Smooth muscle cell (in vitro differentiated cells): ENCODE measurements around the gene TUBA1B. TPM values are rescaled to one million over a fixed set of nuclear protein-coding genes. Genes with fewer than 3 reads are reported as not detected.

Source experiments
- DNase-seq: peaks from one replicate; lab custom pipeline; 2025; ENCODE audit not compliant: unreplicated experiment; lab: John Stamatoyannopoulos, UW
- H2AFZ ChIP-seq: fragments of 200-600 bp; sonication (generic); 2 replicates; pipeline ENCODE4 v1.6.0; 2016; ENCODE audit warnings: antibody characterized with exemption, low read depth, mild to moderate bottlenecking
- H3F3A ChIP-seq: fragments of 200-600 bp; sonication (generic); 2 replicates; pipeline ENCODE4 v1.6.0; 2017; ENCODE audit warnings: antibody characterized with exemption, low read depth
- H3K27ac ChIP-seq: fragments of 200-600 bp; sonication (generic); 2 replicates; pipeline ENCODE4 v1.5.1; 2016; ENCODE audit warnings: low read depth, mild to moderate bottlenecking
- H3K27me3 ChIP-seq: fragments of 200-600 bp; sonication (generic); 2 replicates; pipeline ENCODE4 v1.6.1; 2016; ENCODE audit warnings: low read depth, mild to moderate bottlenecking
- H3K36me3 ChIP-seq: fragments of 200-600 bp; sonication (generic); 2 replicates; pipeline ENCODE4 v1.5.1; 2016; ENCODE audit warnings: low read depth
- H3K4me1 ChIP-seq: fragments of 200-600 bp; sonication (generic); 2 replicates; pipeline ENCODE4 v1.5.1; 2016; ENCODE audit warnings: low read depth
- H3K4me2 ChIP-seq: fragments of 200-600 bp; sonication (generic); 2 replicates; pipeline ENCODE4 v1.6.0; 2016; ENCODE audit warnings: mild to moderate bottlenecking
- H3K4me3 ChIP-seq: fragments of 200-600 bp; sonication (generic); 2 replicates; pipeline ENCODE4 v1.5.1; 2016; ENCODE audit warnings: mild to moderate bottlenecking
- H3K79me2 ChIP-seq: fragments of 200-600 bp; sonication (generic); 2 replicates; pipeline ENCODE4 v1.6.0; 2016; ENCODE audit warnings: low read depth, mild to moderate bottlenecking
- H3K9ac ChIP-seq: fragments of 200-600 bp; sonication (generic); 2 replicates; pipeline ENCODE4 v1.6.0; 2016; ENCODE audit warnings: low read depth
- H3K9me3 ChIP-seq: fragments of 200-600 bp; sonication (generic); replicated peaks from 2 replicates; pipeline ENCODE4 v1.5.1; 2016; ENCODE audit warnings: low read depth
- H4K20me1 ChIP-seq: fragments of 200-600 bp; sonication (generic); 2 replicates; pipeline ENCODE4 v1.6.0; 2016; ENCODE audit warnings: low read depth
- WGBS: methylation state at CpG from one replicate; pipeline ENCODE4 v1.1.7; 2016; ENCODE audit warnings: low lambda C conversion rate; 5-methylcytosine and 5-hydroxymethylcytosine counted together
- polyA plus RNA-seq: library from polyadenylated mRNA; unstranded; fragments of >200 nt; fragmentation: Nextera tagmentation; extraction: Ambion mirVana; gene quantifications from 2 replicates; pipeline ENCODE4 v1.2.1, GENCODE V29; 2016
- total RNA-seq: library from RNA; depleted of rRNA; stranded (reverse); fragments of >200 nt; gene quantifications from 2 replicates; pipeline ENCODE4 v1.2.3, GENCODE V29; 2014
- TF ChIP-seq, protein P1 (sequence below): fragments of 200-600 bp; sonication (generic); IDR thresholded peaks from 2 replicates; pipeline ENCODE4 v1.5.1; 2017; ENCODE audit warnings: borderline replicate concordance, mild to moderate bottlenecking, antibody characterized with exemption; ENCODE audit not compliant: insufficient read depth, poor library complexity, severe bottlenecking

Gene TUBA1B
- total and polyA plus RNA-seq, 2 experiments from 2014 or later: 1,405 to 1,427 TPM

DNA sequence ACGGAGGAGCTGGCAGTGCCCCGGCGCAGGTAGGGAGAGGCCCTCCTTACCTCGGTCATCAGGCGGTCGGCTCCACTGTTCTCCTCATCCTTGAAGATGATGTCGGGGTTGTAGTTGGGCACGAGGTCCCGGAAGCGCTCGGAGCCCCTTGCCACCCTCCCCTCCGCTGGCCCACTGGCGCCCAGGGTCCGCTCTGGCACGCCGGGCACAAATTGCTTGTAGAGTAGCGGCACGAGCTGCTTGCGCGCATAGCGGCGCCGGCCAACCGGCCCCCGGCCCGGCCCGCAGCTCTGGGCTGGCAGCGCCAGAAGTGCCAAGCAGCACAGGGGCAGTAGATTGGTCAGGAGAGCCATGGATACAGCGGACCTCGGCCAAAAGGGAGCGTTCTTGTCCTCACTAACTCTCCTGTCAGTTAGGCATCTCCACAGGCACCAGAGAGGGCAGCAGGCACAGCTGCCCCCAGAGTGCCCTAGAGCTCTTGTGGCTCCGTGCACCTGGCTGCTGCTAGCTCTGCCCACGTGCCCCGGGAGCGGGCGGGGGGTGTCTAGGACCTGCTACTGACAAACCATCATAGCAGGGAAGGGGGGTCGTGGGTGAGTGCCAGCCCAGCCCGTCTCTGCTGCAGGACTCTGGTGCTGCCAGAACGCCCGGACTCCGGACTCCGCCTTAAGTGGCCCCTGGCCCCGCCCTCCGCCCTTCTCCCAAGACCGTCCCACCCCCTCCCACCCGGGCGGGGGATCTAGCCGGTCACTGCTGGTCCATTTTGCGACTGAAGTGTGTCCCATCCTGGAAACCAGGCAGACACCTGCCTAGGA lies 36.8 kb downstream of the TUBA1B start, which contains the start of gene DHH:
TSS of gene DHH (minus strand) at position 642 of the 815 bp plus-strand sequence. CDS start at position 353, 289 bp downstream.
- 24% methylated on average over 49 of the region's 49 CpGs for WGBS
- no peaks in the 10 kb centered on the region for H3K9me3 ChIP-seq
- H3F3A ChIP-seq: no peaks in the 10 kb centered on the region
- no peak for DNase-seq
- peaks cover 24% of the 10 kb centered on the region for H4K20me1 ChIP-seq
- peaks cover 64% of the 10 kb centered on the region for H3K27me3 ChIP-seq
- H3K4me2 ChIP-seq: peak within 1 kb of the TSS; percentile 48
- no peak within 1 kb of the TSS for H3K9ac ChIP-seq
- no peak within 1 kb of the TSS for H3K27ac ChIP-seq
- H3K79me2 ChIP-seq: no peaks in the 10 kb centered on the region
- peaks cover 3% of the 10 kb centered on the region for H3K36me3 ChIP-seq
- no peak within 1 kb of the TSS for H3K4me3 ChIP-seq
- H3K4me1 ChIP-seq: peaks cover 33% of the 10 kb centered on the region
- TF ChIP-seq, protein P1, sequence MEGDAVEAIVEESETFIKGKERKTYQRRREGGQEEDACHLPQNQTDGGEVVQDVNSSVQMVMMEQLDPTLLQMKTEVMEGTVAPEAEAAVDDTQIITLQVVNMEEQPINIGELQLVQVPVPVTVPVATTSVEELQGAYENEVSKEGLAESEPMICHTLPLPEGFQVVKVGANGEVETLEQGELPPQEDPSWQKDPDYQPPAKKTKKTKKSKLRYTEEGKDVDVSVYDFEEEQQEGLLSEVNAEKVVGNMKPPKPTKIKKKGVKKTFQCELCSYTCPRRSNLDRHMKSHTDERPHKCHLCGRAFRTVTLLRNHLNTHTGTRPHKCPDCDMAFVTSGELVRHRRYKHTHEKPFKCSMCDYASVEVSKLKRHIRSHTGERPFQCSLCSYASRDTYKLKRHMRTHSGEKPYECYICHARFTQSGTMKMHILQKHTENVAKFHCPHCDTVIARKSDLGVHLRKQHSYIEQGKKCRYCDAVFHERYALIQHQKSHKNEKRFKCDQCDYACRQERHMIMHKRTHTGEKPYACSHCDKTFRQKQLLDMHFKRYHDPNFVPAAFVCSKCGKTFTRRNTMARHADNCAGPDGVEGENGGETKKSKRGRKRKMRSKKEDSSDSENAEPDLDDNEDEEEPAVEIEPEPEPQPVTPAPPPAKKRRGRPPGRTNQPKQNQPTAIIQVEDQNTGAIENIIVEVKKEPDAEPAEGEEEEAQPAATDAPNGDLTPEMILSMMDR: no peak
- H2AFZ ChIP-seq: no peak within 1 kb of the TSS

DNA sequence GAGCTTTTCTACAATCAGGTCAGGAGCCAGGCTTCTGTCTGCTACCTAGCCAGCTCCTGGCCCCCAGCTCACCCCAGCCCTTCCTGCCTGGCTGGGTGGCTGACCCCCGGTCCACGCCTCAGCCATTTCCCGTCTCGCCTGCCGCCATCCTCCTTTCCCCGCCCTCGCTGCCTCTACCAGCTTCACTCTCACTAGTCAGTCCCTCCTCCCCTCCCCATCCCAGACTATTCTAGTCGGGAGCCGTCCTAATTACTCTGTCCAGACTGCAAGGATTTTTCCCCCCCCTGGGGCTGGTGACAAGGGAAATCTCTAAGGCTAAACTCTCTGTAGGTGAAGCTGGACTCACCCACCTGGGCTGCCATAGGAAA lies 37.4 kb downstream of the TUBA1B start:
- DNase-seq: no peak
- 10% methylated on average over 3 of the region's 9 CpGs for WGBS
- H3K27ac ChIP-seq: no peak overlapping the region
- peaks cover 3% of the 10 kb centered on the region for H3K36me3 ChIP-seq
- peaks cover 24% of the 10 kb centered on the region for H4K20me1 ChIP-seq
- H2AFZ ChIP-seq: no peak overlapping the region
- H3K9me3 ChIP-seq: no peaks in the 10 kb centered on the region
- H3K79me2 ChIP-seq: no peaks in the 10 kb centered on the region
- no peaks in the 10 kb centered on the region for H3F3A ChIP-seq
- peaks cover 33% of the 10 kb centered on the region for H3K4me1 ChIP-seq
- no peak overlapping the region for H3K9ac ChIP-seq
- peaks cover 70% of the 10 kb centered on the region for H3K27me3 ChIP-seq
- TF ChIP-seq, protein P1: no peak
- no peak overlapping the region for H3K4me3 ChIP-seq
- H3K4me2 ChIP-seq: peak overlapping the region; percentile 48

DNA sequence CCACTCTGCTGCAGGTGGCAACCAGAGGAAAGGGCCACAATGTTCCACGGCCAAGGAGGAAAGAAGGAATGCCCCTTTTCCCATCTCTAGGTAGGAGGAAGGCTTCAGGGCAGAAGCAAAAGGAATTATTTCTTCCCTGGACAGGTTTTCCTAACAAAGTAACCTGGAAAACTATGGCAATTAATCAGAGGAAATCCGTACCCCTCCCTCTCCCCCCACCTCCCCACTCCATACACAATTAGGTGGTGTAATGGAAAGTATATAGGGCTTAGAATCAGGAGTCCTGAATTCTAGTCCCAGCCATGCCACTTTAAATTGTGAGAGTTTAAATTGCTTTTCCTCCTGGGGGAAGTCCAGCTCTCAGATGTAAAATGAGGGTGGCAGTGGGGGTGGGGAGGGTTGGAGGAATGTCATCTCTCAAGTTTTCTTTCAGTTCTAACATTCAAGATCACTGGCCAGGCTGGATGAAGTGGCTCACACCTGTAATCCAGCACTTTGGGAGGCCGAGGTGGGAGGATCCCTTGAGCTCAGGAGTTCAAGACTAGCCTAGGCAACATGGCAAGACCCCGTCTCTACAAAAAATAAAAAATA lies 38.3 kb downstream of the TUBA1B start:
- H2AFZ ChIP-seq: no peak overlapping the region
- no peak overlapping the region for H3K27ac ChIP-seq
- no peak overlapping the region for H3K4me3 ChIP-seq
- H3K9me3 ChIP-seq: no peaks in the 10 kb centered on the region
- peak overlapping the region; percentile 86 for H3K4me2 ChIP-seq
- H3K4me1 ChIP-seq: peaks cover 33% of the 10 kb centered on the region
- no peak overlapping the region for H3K9ac ChIP-seq
- TF ChIP-seq, protein P1: no peak
- no peaks in the 10 kb centered on the region for H3K36me3 ChIP-seq
- peaks cover 74% of the 10 kb centered on the region for H3K27me3 ChIP-seq
- DNase-seq: no peak
- H3F3A ChIP-seq: no peaks in the 10 kb centered on the region
- 77% methylated on average over 4 of the region's 4 CpGs for WGBS
- no peaks in the 10 kb centered on the region for H3K79me2 ChIP-seq
- peaks cover 16% of the 10 kb centered on the region for H4K20me1 ChIP-seq
